ENCODE data around the gene TTC7B.

TTC7B gene

GRCh38 chr14:90523961-90524875, 292.0 kb downstream of the TTC7B start:
- no peak overlapping the region for H3K4me3 ChIP-seq (ENCODE audit: low read depth in 1 of 2, low read length in 2 of 2)
- no peaks in the 10 kb centered on the region for H3K9me3 ChIP-seq (ENCODE audit: insufficient read depth, low read length, severe bottlenecking)
- no peak overlapping the region for H3K27ac ChIP-seq (ENCODE audit: low read length)
- H3K9ac ChIP-seq (ENCODE audit: low read depth, low read length): no peak overlapping the region
- no peak for TF ChIP-seq EZH2 (IDR thresholded peaks at IDR 0.05; ENCODE audit: borderline replicate concordance, low read depth, low read length, severe bottlenecking)
- TF ChIP-seq, protein P1, sequence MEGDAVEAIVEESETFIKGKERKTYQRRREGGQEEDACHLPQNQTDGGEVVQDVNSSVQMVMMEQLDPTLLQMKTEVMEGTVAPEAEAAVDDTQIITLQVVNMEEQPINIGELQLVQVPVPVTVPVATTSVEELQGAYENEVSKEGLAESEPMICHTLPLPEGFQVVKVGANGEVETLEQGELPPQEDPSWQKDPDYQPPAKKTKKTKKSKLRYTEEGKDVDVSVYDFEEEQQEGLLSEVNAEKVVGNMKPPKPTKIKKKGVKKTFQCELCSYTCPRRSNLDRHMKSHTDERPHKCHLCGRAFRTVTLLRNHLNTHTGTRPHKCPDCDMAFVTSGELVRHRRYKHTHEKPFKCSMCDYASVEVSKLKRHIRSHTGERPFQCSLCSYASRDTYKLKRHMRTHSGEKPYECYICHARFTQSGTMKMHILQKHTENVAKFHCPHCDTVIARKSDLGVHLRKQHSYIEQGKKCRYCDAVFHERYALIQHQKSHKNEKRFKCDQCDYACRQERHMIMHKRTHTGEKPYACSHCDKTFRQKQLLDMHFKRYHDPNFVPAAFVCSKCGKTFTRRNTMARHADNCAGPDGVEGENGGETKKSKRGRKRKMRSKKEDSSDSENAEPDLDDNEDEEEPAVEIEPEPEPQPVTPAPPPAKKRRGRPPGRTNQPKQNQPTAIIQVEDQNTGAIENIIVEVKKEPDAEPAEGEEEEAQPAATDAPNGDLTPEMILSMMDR (IDR thresholded peaks at IDR 0.05; ENCODE audit: borderline replicate concordance, extremely low read depth, low read length, poor library complexity, severe bottlenecking): no peak
- ATAC-seq (ENCODE audit: insufficient read depth, low read depth) (no peak), DNase-seq (no peak)
- H3K4me1 ChIP-seq (ENCODE audit: insufficient read depth, low read length): no peaks in the 10 kb centered on the region
- no peaks in the 10 kb centered on the region for H3K36me3 ChIP-seq (ENCODE audit: insufficient read depth, low read length)
- no peaks in the 10 kb centered on the region for H3K27me3 ChIP-seq (ENCODE audit: insufficient read depth, low read length, poor library complexity)
- no peak overlapping the region for H3K4me2 ChIP-seq (ENCODE audit: insufficient read depth, low read length)
- H4K20me1 ChIP-seq (ENCODE audit: insufficient read depth, low read length): no peaks in the 10 kb centered on the region
- no peak overlapping the region for H2AFZ ChIP-seq (ENCODE audit: low read depth, low read length)
- no peaks in the 10 kb centered on the region for H3K79me2 ChIP-seq (ENCODE audit: insufficient read depth, low read length)

DNA sequence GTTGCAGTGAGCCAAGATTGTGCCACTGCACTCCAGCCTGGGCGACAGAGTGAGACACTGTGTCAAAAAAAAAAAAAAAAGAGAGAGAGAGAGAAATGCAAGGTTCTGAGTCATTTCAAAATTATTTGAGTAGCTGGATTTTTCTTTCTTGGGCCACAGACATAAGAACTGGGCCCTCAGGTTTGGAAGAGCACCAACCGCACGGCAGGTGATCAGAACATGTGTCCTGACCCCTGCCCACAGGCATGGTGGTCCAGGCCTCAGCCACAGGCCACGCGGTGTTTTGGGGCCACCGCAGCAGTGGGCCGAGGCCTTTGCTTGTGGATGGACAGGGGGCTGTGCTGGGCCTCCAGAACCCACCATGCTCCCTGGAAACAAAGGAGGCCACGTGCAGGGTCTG, 292.7 kb downstream of the TTC7B start:
- Histone ChIP-seq H3K9me3 (ENCODE audit: insufficient read depth, low read length, severe bottlenecking) (no peaks in the 10 kb centered on the region), H3K79me2 (ENCODE audit: insufficient read depth, low read length) (no peaks in the 10 kb centered on the region), H3K4me3 (ENCODE audit: low read depth in 1 of 2, low read length in 2 of 2) (no peak overlapping the region), H3K27ac (ENCODE audit: low read length) (no peak overlapping the region), H3K36me3 (ENCODE audit: insufficient read depth, low read length) (no peaks in the 10 kb centered on the region), H3K9ac (ENCODE audit: low read depth, low read length) (no peak overlapping the region), H2AFZ (ENCODE audit: low read depth, low read length) (no peak overlapping the region), H3K27me3 (ENCODE audit: insufficient read depth, low read length, poor library complexity) (no peaks in the 10 kb centered on the region), H3K4me2 (ENCODE audit: insufficient read depth, low read length) (no peak overlapping the region), H4K20me1 (ENCODE audit: insufficient read depth, low read length) (no peaks in the 10 kb centered on the region), H3K4me1 (ENCODE audit: insufficient read depth, low read length) (no peaks in the 10 kb centered on the region)
- no peak for DNase-seq
- no peak for ATAC-seq (ENCODE audit: insufficient read depth, low read depth)
- no peak for TF ChIP-seq EZH2 (IDR thresholded peaks at IDR 0.05; ENCODE audit: borderline replicate concordance, low read depth, low read length, severe bottlenecking)
- TF ChIP-seq, protein P1 (IDR thresholded peaks at IDR 0.05; ENCODE audit: borderline replicate concordance, extremely low read depth, low read length, poor library complexity, severe bottlenecking): no peak

GRCh38 chr14:90522571-90523191, 293.5 kb downstream of the TTC7B start:
- no peaks in the 10 kb centered on the region for H4K20me1 ChIP-seq (ENCODE audit: insufficient read depth, low read length)
- DNase-seq (no peak), ATAC-seq (ENCODE audit: insufficient read depth, low read depth) (no peak)
- H2AFZ ChIP-seq (ENCODE audit: low read depth, low read length): no peak overlapping the region
- H3K27me3 ChIP-seq (ENCODE audit: insufficient read depth, low read length, poor library complexity): no peaks in the 10 kb centered on the region
- TF ChIP-seq, protein P1 (IDR thresholded peaks at IDR 0.05; ENCODE audit: borderline replicate concordance, extremely low read depth, low read length, poor library complexity, severe bottlenecking): no peak
- TF ChIP-seq EZH2 (IDR thresholded peaks at IDR 0.05; ENCODE audit: borderline replicate concordance, low read depth, low read length, severe bottlenecking): no peak
- H3K4me2 ChIP-seq (ENCODE audit: insufficient read depth, low read length): no peak overlapping the region
- H3K4me3 ChIP-seq (ENCODE audit: low read depth in 1 of 2, low read length in 2 of 2): no peak overlapping the region
- no peak overlapping the region for H3K27ac ChIP-seq (ENCODE audit: low read length)
- H3K9ac ChIP-seq (ENCODE audit: low read depth, low read length): no peak overlapping the region
- H3K9me3 ChIP-seq (ENCODE audit: insufficient read depth, low read length, severe bottlenecking): no peaks in the 10 kb centered on the region
- no peaks in the 10 kb centered on the region for H3K36me3 ChIP-seq (ENCODE audit: insufficient read depth, low read length)
- no peaks in the 10 kb centered on the region for H3K4me1 ChIP-seq (ENCODE audit: insufficient read depth, low read length)
- no peaks in the 10 kb centered on the region for H3K79me2 ChIP-seq (ENCODE audit: insufficient read depth, low read length)
